ENCODE measurements around the gene PACS2.

PACS2 gene

GRCh38 chr14:105348945-105349699, 34.6 kb downstream of the PACS2 start:
- H3K36me3 ChIP-seq (ENCODE audit: insufficient read depth, low read length) = peaks cover 6% of the 10 kb centered on the region

GRCh38 chr14:105349992-105350391, 35.4 kb downstream of the PACS2 start:
- H3K36me3 ChIP-seq (ENCODE audit: insufficient read depth, low read length) = peaks cover 6% of the 10 kb centered on the region
- H3K9ac ChIP-seq (ENCODE audit: low read length) = no peak overlapping the region
- H3K27ac ChIP-seq (ENCODE audit: low read depth, low read length) = no peak overlapping the region
- no peaks in the 10 kb centered on the region for H3K9me3 ChIP-seq (ENCODE audit: low read length)
- no peaks in the 10 kb centered on the region for H3K27me3 ChIP-seq (ENCODE audit: control insufficient read depth in 1 of 2, insufficient read depth in 2 of 2, low read length in 2 of 2)
- no peak overlapping the region for H3K4me3 ChIP-seq (ENCODE audit: low read depth in 1 of 2, low read length in 2 of 2)
- H3K4me1 ChIP-seq (ENCODE audit: insufficient read depth, low read length) = peaks cover 4% of the 10 kb centered on the region

More at GRCh38 chr14:105348945-105349699, 34.6 kb downstream of the PACS2 start:
- H3K9me3 ChIP-seq (ENCODE audit: low read length) = no peaks in the 10 kb centered on the region
- H3K4me1 ChIP-seq (ENCODE audit: insufficient read depth, low read length) = peaks cover 4% of the 10 kb centered on the region
- H3K9ac ChIP-seq (ENCODE audit: low read length) = no peak overlapping the region
- no peaks in the 10 kb centered on the region for H3K27me3 ChIP-seq (ENCODE audit: control insufficient read depth in 1 of 2, insufficient read depth in 2 of 2, low read length in 2 of 2)
- no peak overlapping the region for H3K27ac ChIP-seq (ENCODE audit: low read depth, low read length)
- H3K4me3 ChIP-seq (ENCODE audit: low read depth in 1 of 2, low read length in 2 of 2) = no peak overlapping the region

- no peak overlapping the region for H3K4me3 ChIP-seq (ENCODE audit: low read depth in 1 of 2, low read length in 2 of 2)
- peaks cover 4% of the 10 kb centered on the region for H3K4me1 ChIP-seq (ENCODE audit: insufficient read depth, low read length)
- peaks cover 6% of the 10 kb centered on the region for H3K36me3 ChIP-seq (ENCODE audit: insufficient read depth, low read length)
- H3K9me3 ChIP-seq (ENCODE audit: low read length) = no peaks in the 10 kb centered on the region
- no peak overlapping the region for H3K27ac ChIP-seq (ENCODE audit: low read depth, low read length)
- no peaks in the 10 kb centered on the region for H3K27me3 ChIP-seq (ENCODE audit: control insufficient read depth in 1 of 2, insufficient read depth in 2 of 2, low read length in 2 of 2)
- H3K9ac ChIP-seq (ENCODE audit: low read length) = no peak overlapping the region
These were observed 36.1 kb downstream of the PACS2 start for GRCh38 chr14:105350450-105351244.

- Histone ChIP-seq H3K4me1 (ENCODE audit: insufficient read depth, low read length) (peaks cover 4% of the 10 kb centered on the region), H3K36me3 (ENCODE audit: insufficient read depth, low read length) (peaks cover 6% of the 10 kb centered on the region), H3K9me3 (ENCODE audit: low read length) (no peaks in the 10 kb centered on the region), H3K4me3 (ENCODE audit: low read depth in 1 of 2, low read length in 2 of 2) (no peak overlapping the region), H3K9ac (ENCODE audit: low read length) (no peak overlapping the region), H3K27me3 (ENCODE audit: control insufficient read depth in 1 of 2, insufficient read depth in 2 of 2, low read length in 2 of 2) (no peaks in the 10 kb centered on the region), H3K27ac (ENCODE audit: low read depth, low read length) (no peak overlapping the region)
These were observed 36.9 kb downstream of the PACS2 start for GRCh38 chr14:105351410-105351809.

GRCh38 chr14:105351920-105352851, 37.6 kb downstream of the PACS2 start:
- Histone ChIP-seq H3K4me3 (ENCODE audit: low read depth in 1 of 2, low read length in 2 of 2) (no peak overlapping the region), H3K36me3 (ENCODE audit: insufficient read depth, low read length) (peaks cover 6% of the 10 kb centered on the region), H3K27ac (ENCODE audit: low read depth, low read length) (no peak overlapping the region), H3K27me3 (ENCODE audit: control insufficient read depth in 1 of 2, insufficient read depth in 2 of 2, low read length in 2 of 2) (no peaks in the 10 kb centered on the region), H3K9me3 (ENCODE audit: low read length) (no peaks in the 10 kb centered on the region), H3K9ac (ENCODE audit: low read length) (no peak overlapping the region), H3K4me1 (ENCODE audit: insufficient read depth, low read length) (peaks cover 4% of the 10 kb centered on the region)

- H3K4me1 ChIP-seq (ENCODE audit: insufficient read depth, low read length) = peaks cover 4% of the 10 kb centered on the region
- no peak overlapping the region for H3K4me3 ChIP-seq (ENCODE audit: low read depth in 1 of 2, low read length in 2 of 2)
- H3K9me3 ChIP-seq (ENCODE audit: low read length) = no peaks in the 10 kb centered on the region
- H3K36me3 ChIP-seq (ENCODE audit: insufficient read depth, low read length) = peaks cover 6% of the 10 kb centered on the region
- H3K27ac ChIP-seq (ENCODE audit: low read depth, low read length) = no peak overlapping the region
- H3K9ac ChIP-seq (ENCODE audit: low read length) = no peak overlapping the region
- no peaks in the 10 kb centered on the region for H3K27me3 ChIP-seq (ENCODE audit: control insufficient read depth in 1 of 2, insufficient read depth in 2 of 2, low read length in 2 of 2)
These were observed 38.6 kb downstream of the PACS2 start for GRCh38 chr14:105353136-105353535.

GRCh38 chr14:105354541-105354940, 40.0 kb downstream of the PACS2 start:
- Histone ChIP-seq H3K4me1 (ENCODE audit: insufficient read depth, low read length) (peaks cover 4% of the 10 kb centered on the region), H3K36me3 (ENCODE audit: insufficient read depth, low read length) (peaks cover 6% of the 10 kb centered on the region), H3K27me3 (ENCODE audit: control insufficient read depth in 1 of 2, insufficient read depth in 2 of 2, low read length in 2 of 2) (no peaks in the 10 kb centered on the region), H3K9me3 (ENCODE audit: low read length) (no peaks in the 10 kb centered on the region), H3K4me3 (ENCODE audit: low read depth in 1 of 2, low read length in 2 of 2) (no peak overlapping the region), H3K9ac (ENCODE audit: low read length) (no peak overlapping the region), H3K27ac (ENCODE audit: low read depth, low read length) (no peak overlapping the region)

GRCh38 chr14:105355049-105355575, 40.6 kb downstream of the PACS2 start:
- H3K4me3 ChIP-seq (ENCODE audit: low read depth in 1 of 2, low read length in 2 of 2) = no peak overlapping the region
- H3K36me3 ChIP-seq (ENCODE audit: insufficient read depth, low read length) = no peaks in the 10 kb centered on the region
- peaks cover 4% of the 10 kb centered on the region for H3K4me1 ChIP-seq (ENCODE audit: insufficient read depth, low read length)
- no peak overlapping the region for H3K9ac ChIP-seq (ENCODE audit: low read length)
- no peak overlapping the region for H3K27ac ChIP-seq (ENCODE audit: low read depth, low read length)
- no peaks in the 10 kb centered on the region for H3K9me3 ChIP-seq (ENCODE audit: low read length)
- H3K27me3 ChIP-seq (ENCODE audit: control insufficient read depth in 1 of 2, insufficient read depth in 2 of 2, low read length in 2 of 2) = no peaks in the 10 kb centered on the region

- H3K9ac ChIP-seq (ENCODE audit: low read length) = no peak overlapping the region
- H3K4me3 ChIP-seq (ENCODE audit: low read depth in 1 of 2, low read length in 2 of 2) = no peak overlapping the region
- H3K9me3 ChIP-seq (ENCODE audit: low read length) = no peaks in the 10 kb centered on the region
- peaks cover 4% of the 10 kb centered on the region for H3K4me1 ChIP-seq (ENCODE audit: insufficient read depth, low read length)
- H3K36me3 ChIP-seq (ENCODE audit: insufficient read depth, low read length) = no peaks in the 10 kb centered on the region
- H3K27ac ChIP-seq (ENCODE audit: low read depth, low read length) = no peak overlapping the region
- no peaks in the 10 kb centered on the region for H3K27me3 ChIP-seq (ENCODE audit: control insufficient read depth in 1 of 2, insufficient read depth in 2 of 2, low read length in 2 of 2)
These were observed 41.5 kb downstream of the PACS2 start for GRCh38 chr14:105355850-105356604.

GRCh38 chr14:105356927-105357326, 42.4 kb downstream of the PACS2 start:
- Histone ChIP-seq H3K36me3 (ENCODE audit: insufficient read depth, low read length) (no peaks in the 10 kb centered on the region), H3K9me3 (ENCODE audit: low read length) (no peaks in the 10 kb centered on the region), H3K4me3 (ENCODE audit: low read depth in 1 of 2, low read length in 2 of 2) (no peak overlapping the region), H3K9ac (ENCODE audit: low read length) (no peak overlapping the region), H3K27me3 (ENCODE audit: control insufficient read depth in 1 of 2, insufficient read depth in 2 of 2, low read length in 2 of 2) (no peaks in the 10 kb centered on the region), H3K4me1 (ENCODE audit: insufficient read depth, low read length) (peaks cover 3% of the 10 kb centered on the region), H3K27ac (ENCODE audit: low read depth, low read length) (no peak overlapping the region)
